B cell (primary cell): ENCODE measurements around the gene CACNA1A. TPM values are rescaled to one million over a fixed set of nuclear protein-coding genes. Genes with fewer than 3 reads are reported as not detected.
"Not testable (repeated sequence)": the region's sequence is repeated elsewhere in the genome, so short reads cannot be mapped to it uniquely, and the experiment has no call there.

Experiments
- ATAC-seq: fragments of 200-7000 bp; cut with Tn5 transposase; one replicate; pipeline ENCODE4 v1.10.0; 2021; ENCODE audit warnings: low read depth, mild to moderate bottlenecking, moderate number of reproducible peaks, moderate library complexity
- CTCF ChIA-PET: fragments of 350-600 bp; sonication (Branson Sonifier 250); formaldehyde crosslinking; loops from one replicate; lab custom pipeline; 2021; ENCODE audit warnings: antibody characterized with exemption, inconsistent platforms; lab: Charles Lee
- POLR2A ChIA-PET: fragments of 350-600 bp; sonication (Branson Sonifier 250); formaldehyde crosslinking; loops from one replicate; lab custom pipeline; 2021; ENCODE audit warnings: antibody characterized with exemption; lab: Charles Lee
- DNase-seq: peaks from one replicate; pipeline ENCODE4 v3.0.0; 2013
- H2AFZ ChIP-seq: 2 replicates; pipeline ENCODE4 v1.6.1; 2012; ENCODE audit warnings: mild to moderate bottlenecking, low read depth, low read length; ENCODE audit not compliant: insufficient read depth, poor library complexity, severe bottlenecking
- H3K27ac ChIP-seq, 2 donors: 1 replicate in 1 of 2; 2 replicates in 1 of 2; pipeline ENCODE4 v1.5.1; 2012 to 2013; ENCODE audit warnings: low read length in 2 of 2, mild to moderate bottlenecking in 2 of 2, moderate library complexity in 1 of 2
- H3K27me3 ChIP-seq, 4 experiments: fragments of 200-600 bp in 1 of 4; sonication (generic) in 1 of 4; replicated peaks in 1 of 4; 1 replicate in 2 of 4; 2 replicates in 2 of 4; pipeline versions ENCODE4 v1.6.1 to v1.7.0; 2013 to 2016; ENCODE audit warnings: low read length in 3 of 4, mild to moderate bottlenecking in 2 of 4, mixed read lengths in 1 of 4, moderate library complexity in 1 of 4; ENCODE audit not compliant: insufficient read depth in 4 of 4, control insufficient read depth in 3 of 4; ENCODE audit errors: control extremely low read depth in 1 of 4
- H3K36me3 ChIP-seq, 2 experiments: replicated peaks in 1 of 2; 1 replicate in 1 of 2; 2 replicates in 1 of 2; pipeline versions ENCODE4 v1.6.1 to v1.7.1; 2013; ENCODE audit warnings: low read length in 1 of 2; ENCODE audit not compliant: insufficient read depth in 2 of 2, control insufficient read depth in 1 of 2; ENCODE audit errors: control extremely low read depth in 1 of 2, extremely low read depth in 1 of 2
- H3K4me1 ChIP-seq, 2 donors: fragments of 200-600 bp in 1 of 2; sonication (generic) in 1 of 2; 1 replicate in 1 of 2; 2 replicates in 1 of 2; pipeline versions ENCODE4 v1.5.1 to v1.6.1; 2013 to 2017; ENCODE audit warnings: low read length in 2 of 2; ENCODE audit not compliant: control insufficient read depth in 2 of 2, insufficient read depth in 2 of 2
- H3K4me2 ChIP-seq: replicated peaks from 2 replicates; pipeline ENCODE3; 2012; ENCODE audit warnings: mild to moderate bottlenecking, low read depth, low read length; ENCODE audit not compliant: poor library complexity, severe bottlenecking
- H3K4me3 ChIP-seq, 5 experiments: fragments of 200-600 bp in 1 of 5; sonication (generic) in 1 of 5; 1 replicate in 3 of 5; 2 replicates in 2 of 5; pipeline versions ENCODE4 v1.5.1 to v1.7.0; 2011 to 2016; ENCODE audit warnings: low read length in 4 of 5, mild to moderate bottlenecking in 4 of 5, low read depth in 2 of 5, control low read depth in 1 of 5, moderate library complexity in 1 of 5; ENCODE audit not compliant: insufficient read depth in 1 of 5; ENCODE audit errors: control extremely low read depth in 1 of 5, extremely low read depth in 1 of 5
- H3K79me2 ChIP-seq: fragments of 200-600 bp; sonication (generic); one replicate; pipeline ENCODE4 v1.6.0; 2016; ENCODE audit warnings: low read length; ENCODE audit not compliant: control insufficient read depth, insufficient read depth
- H3K9ac ChIP-seq: fragments of 200-600 bp; sonication (generic); 2 replicates; pipeline ENCODE4 v1.6.1; 2017; ENCODE audit warnings: mild to moderate bottlenecking, low read length, moderate library complexity
- H3K9me3 ChIP-seq, 3 donors: one replicate each; pipeline versions ENCODE4 v1.6.1 to v1.7.1; 2013; ENCODE audit warnings: low read length in 2 of 3; ENCODE audit not compliant: control insufficient read depth in 2 of 3, insufficient read depth in 1 of 3; ENCODE audit errors: control extremely low read depth in 1 of 3
- H4K20me1 ChIP-seq: 2 replicates; pipeline ENCODE4 v1.6.0; 2012; ENCODE audit warnings: mild to moderate bottlenecking, low read length; ENCODE audit not compliant: insufficient read depth, control insufficient read depth, poor library complexity, severe bottlenecking
- H3K27ac Mint-ChIP-seq: one replicate; pipeline ENCODE4 v1.8.0; 2021; ENCODE audit warnings: mixed read lengths
- H3K27me3 Mint-ChIP-seq: one replicate; pipeline ENCODE4 v1.8.0; 2021; ENCODE audit warnings: mixed read lengths
- H3K4me1 Mint-ChIP-seq: one replicate; pipeline ENCODE4 v1.8.0; 2021; ENCODE audit warnings: mixed read lengths
- H3K4me3 Mint-ChIP-seq: one replicate; pipeline ENCODE4 v1.8.0; 2021; ENCODE audit warnings: mixed read lengths
- H3K9me3 Mint-ChIP-seq: one replicate; pipeline ENCODE4 v1.8.0; 2022; ENCODE audit warnings: mixed read lengths; ENCODE audit not compliant: insufficient read depth
- CTCF ChIP-seq: fragments of 200-600 bp; IDR thresholded peaks from one replicate; pipeline ENCODE4 v1.8.0; 2022; ENCODE audit warnings: antibody characterized with exemption, mild to moderate bottlenecking
- EZH2 ChIP-seq: IDR thresholded peaks from 2 replicates; pipeline ENCODE4 v1.6.1; 2012; ENCODE audit warnings: borderline replicate concordance, low read depth, mild to moderate bottlenecking, moderate library complexity, low read length; ENCODE audit not compliant: insufficient read depth, poor library complexity, severe bottlenecking
- WGBS: methylation state at CpG from one replicate; pipeline ENCODE4 v1.1.5; 2013; ENCODE audit warnings: missing lambda C conversion rate; ENCODE audit not compliant: insufficient coverage; 5-methylcytosine and 5-hydroxymethylcytosine counted together
- intact Hi-C: fragments of 100-400 bp; cut with micrococcal nuclease; formaldehyde crosslinking; loops from one replicate; pipeline ENCODE4 v1.10.0; 2022
- polyA plus RNA-seq: library from polyadenylated mRNA; depleted of rRNA; stranded (reverse); fragments of >200 nt; gene quantifications from 2 replicates; pipeline ENCODE4 v1.2.3, GENCODE V29; 2012
- total RNA-seq, 2 donors: library from RNA; stranded (reverse); fragments of 120-200 nt in 1 of 2; gene quantifications; 1 replicate in 1 of 2; 2 replicates in 1 of 2; pipeline versions ENCODE4 v1.2.3 to v1.2.4, GENCODE V29; 2013 to 2022

The CACNA1A gene
- total and polyA plus RNA-seq, 2 donors (not counting 1 experiment from before 2014, with no cell fraction given) = 1.2 to 1.3 TPM

GRCh38 chr19:13187419-13187818 lies 318.9 kb downstream of the CACNA1A start:
- no peak overlapping the region for H3K4me3 ChIP-seq
- peak overlapping the region; percentile 25 for H3K4me2 ChIP-seq
- CTCF ChIA-PET = interaction anchor here (0.7 to 1.6 kb wide), 4 partner anchors 9 to 422 kb away, joined by 3 to 5 read pairs (median 4); no protein-coding TSS in a partner anchor
- no peak overlapping the region for H2AFZ ChIP-seq
- TF ChIP-seq EZH2 (no peak), CTCF (no peak)
- H3K9me3 ChIP-seq = no peaks in the 10 kb centered on the region
- Mint-ChIP-seq H3K9me3 (no peaks in the 10 kb centered on the region), H3K27me3 (no peaks in the 10 kb centered on the region), H3K4me3 (no peak overlapping the region), H3K27ac (peak overlapping the region; percentile 47), H3K4me1 (peaks cover 22% of the 10 kb centered on the region)
- no peak overlapping the region for H3K9ac ChIP-seq
- H3K27me3 ChIP-seq = no peaks in the 10 kb centered on the region
- ATAC-seq (no peak), DNase-seq (no peak)
- no CpG with 5 or more reads among the region's 4 CpGs for WGBS
- H3K27ac ChIP-seq = peak overlapping the region in 1 of 2 donors; percentile 46
- peaks cover 9 to 19% of the 10 kb centered on the region in 2 donors for H3K4me1 ChIP-seq
- H3K79me2 ChIP-seq = no peaks in the 10 kb centered on the region
- no peaks in the 10 kb centered on the region for H3K36me3 ChIP-seq
- intact Hi-C loops = no loop called here
- POLR2A ChIA-PET = interaction anchor here (1.3 to 4.3 kb wide), 2 partner anchors 20 to 32 kb away, joined by 3 to 15 read pairs; no protein-coding TSS in a partner anchor
- H4K20me1 ChIP-seq = no peaks in the 10 kb centered on the region

GRCh38 chr19:13186688-13187087 lies 319.6 kb downstream of the CACNA1A start:
- H3K9ac ChIP-seq, DNase-seq, H4K20me1 ChIP-seq, H3K4me3 ChIP-seq, H3K27ac Mint-ChIP-seq, H3K27ac ChIP-seq, H3K36me3 ChIP-seq, H3K4me2 ChIP-seq, H3K79me2 ChIP-seq, H3K9me3 Mint-ChIP-seq, ATAC-seq, H3K9me3 ChIP-seq, H3K27me3 ChIP-seq, intact Hi-C loops, H2AFZ ChIP-seq, H3K27me3 Mint-ChIP-seq, H3K4me3 Mint-ChIP-seq: not testable (repeated sequence)
- peaks cover 15 to 26% of the 10 kb centered on the region in 2 donors for H3K4me1 ChIP-seq
- 98% methylated on average over 35 of the region's 38 CpGs for WGBS
- CTCF ChIA-PET = interaction anchor here (1.0 to 1.4 kb wide), 3 partner anchors 9 to 23 kb away, joined by 4 read pairs; no protein-coding TSS in a partner anchor
- POLR2A ChIA-PET = interaction anchor here (4.3 kb wide), 1 partner anchor 31 kb away, joined by 15 read pairs; no protein-coding TSS in a partner anchor
- H3K4me1 Mint-ChIP-seq = peaks cover 28% of the 10 kb centered on the region

GRCh38 chr19:13185763-13186657 lies 320.3 kb downstream of the CACNA1A start:
- H3K27me3 Mint-ChIP-seq, H3K4me3 Mint-ChIP-seq, H3K36me3 ChIP-seq, H3K4me2 ChIP-seq, ATAC-seq, H2AFZ ChIP-seq, POLR2A ChIA-PET, H4K20me1 ChIP-seq, H3K9me3 ChIP-seq, H3K27ac ChIP-seq, H3K4me3 ChIP-seq, intact Hi-C loops, H3K9ac ChIP-seq, H3K9me3 Mint-ChIP-seq, H3K79me2 ChIP-seq, DNase-seq, H3K27me3 ChIP-seq: not testable (repeated sequence)
- peak overlapping the region; percentile 63 for H3K27ac Mint-ChIP-seq
- WGBS = 97% methylated on average over 20 of the region's 22 CpGs
- H3K4me1 ChIP-seq = peaks cover 17 to 32% of the 10 kb centered on the region in 2 donors
- peaks cover 30% of the 10 kb centered on the region for H3K4me1 Mint-ChIP-seq
- CTCF ChIA-PET = interaction anchor here (1.0 to 1.4 kb wide), 2 partner anchors 10 to 22 kb away, joined by 4 read pairs; no protein-coding TSS in a partner anchor
